Measurements from ENCODE around the gene EFTUD2.

GRCh38 chr17:44911133-44912001, 12.1 kb upstream of the EFTUD2 start:
- peak; percentile 83 for TF ChIP-seq MAX (CRISPR knock-in tag; IDR thresholded peaks at IDR 0.05)
- TF ChIP-seq RELA (CRISPR knock-in tag; IDR thresholded peaks at IDR 0.05; ENCODE audit: borderline replicate concordance), result no peak
- TF ChIP-seq ETV6 (CRISPR knock-in tag; IDR thresholded peaks at IDR 0.05), result no peak
- TF ChIP-seq CTCF (IDR thresholded peaks at IDR 0.05), result peak; percentile 13; the same call in 1 of the 2 replicates
- no peak for TF ChIP-seq FOXJ3 (CRISPR knock-in tag; IDR thresholded peaks at IDR 0.05; ENCODE audit: borderline replicate concordance)
- no peak for TF ChIP-seq RORB (CRISPR knock-in tag; IDR thresholded peaks at IDR 0.05)
- TF ChIP-seq FOXK1 (CRISPR knock-in tag; IDR thresholded peaks at IDR 0.05), result no peak

All from WTC11 (cell line).